Osteocyte (in vitro differentiated cells): ENCODE measurements around the gene NDUFB6. TPM values are rescaled to one million over a fixed set of nuclear protein-coding genes. Genes with fewer than 3 reads are reported as not detected.

Experiments used
- DNase-seq: peaks from one replicate; pipeline ENCODE4 v3.0.0; 2021; ENCODE audit warnings: mixed read lengths; ENCODE audit not compliant: unreplicated experiment; ENCODE audit errors: extremely low spot score
- H3K27ac Mint-ChIP-seq: one replicate; pipeline ENCODE4 v1.8.0; 2021; ENCODE audit warnings: mild to moderate bottlenecking, mixed read lengths; ENCODE audit not compliant: unreplicated experiment
- H3K27me3 Mint-ChIP-seq: one replicate; pipeline ENCODE4 v1.8.0; 2021; ENCODE audit warnings: mixed read lengths; ENCODE audit not compliant: unreplicated experiment
- H3K36me3 Mint-ChIP-seq: one replicate; pipeline ENCODE4 v1.8.0; 2021; ENCODE audit warnings: mixed read lengths; ENCODE audit not compliant: unreplicated experiment
- H3K4me1 Mint-ChIP-seq: one replicate; pipeline ENCODE4 v1.8.0; 2021; ENCODE audit warnings: mixed read lengths; ENCODE audit not compliant: unreplicated experiment
- H3K4me3 Mint-ChIP-seq: one replicate; pipeline ENCODE4 v1.8.0; 2021; ENCODE audit warnings: mild to moderate bottlenecking, moderate library complexity, mixed read lengths; ENCODE audit not compliant: unreplicated experiment
- H3K9me3 Mint-ChIP-seq: one replicate; pipeline ENCODE4 v1.8.0; 2021; ENCODE audit warnings: mixed read lengths; ENCODE audit not compliant: unreplicated experiment
- total RNA-seq: library from RNA; stranded (reverse); gene quantifications from 2 replicates; pipeline ENCODE4 v1.2.1, GENCODE V29; 2021
- TF ChIP-seq, protein P1 (sequence below): fragments of 200-600 bp; sonication (generic); IDR thresholded peaks from 2 replicates; pipeline ENCODE4 v1.5.0; 2021; ENCODE audit warnings: antibody characterized with exemption, mild to moderate bottlenecking, moderate library complexity

The NDUFB6 gene
- total RNA-seq, 1 donor from 2014 or later = 47.6 TPM

DNA sequence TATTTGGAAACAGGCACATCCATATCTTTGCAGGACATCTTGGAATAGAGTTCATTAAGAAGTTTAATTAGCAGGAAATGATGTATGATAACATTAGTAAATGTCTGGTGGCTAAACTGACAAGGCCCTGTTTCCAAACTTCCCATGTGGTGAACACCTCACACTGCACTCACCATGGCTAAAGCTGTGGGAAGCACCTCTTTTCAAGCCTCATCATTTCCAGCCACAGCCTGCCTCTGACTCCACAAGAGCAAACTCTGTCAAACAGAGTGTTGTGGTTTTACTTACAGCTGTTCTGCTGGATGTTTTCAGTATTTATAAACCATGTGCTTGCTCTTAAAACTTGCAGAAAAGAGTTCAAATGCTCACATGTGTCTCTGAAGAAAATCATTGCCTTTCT lies 14.9 kb upstream of the NDUFB6 start:
- H3K4me1 Mint-ChIP-seq = peaks cover 3% of the 10 kb centered on the region
- no peak overlapping the region for H3K27ac Mint-ChIP-seq
- DNase-seq = no peak

DNA sequence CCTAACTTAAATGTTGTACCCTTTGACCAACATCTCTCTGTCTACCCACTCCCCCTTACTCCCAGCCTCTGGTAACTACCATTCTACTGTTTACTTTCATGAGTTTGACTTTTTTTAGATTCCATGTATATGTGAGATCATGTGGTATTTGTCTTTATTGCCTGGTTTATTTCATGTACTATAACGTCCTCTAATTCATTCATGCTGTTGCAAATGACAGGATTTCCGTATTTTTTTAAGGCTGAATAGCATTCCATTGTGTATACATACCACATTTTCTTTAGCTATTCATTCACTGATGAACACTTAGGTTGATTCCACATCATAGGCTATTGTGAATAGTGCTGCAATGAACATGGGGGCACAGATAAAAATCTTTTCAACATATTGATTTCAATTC lies 11.8 kb upstream of the NDUFB6 start:
- H3K27me3 Mint-ChIP-seq = peaks cover 29% of the 10 kb centered on the region
- peaks cover 3% of the 10 kb centered on the region for H3K4me1 Mint-ChIP-seq
- no peaks in the 10 kb centered on the region for H3K9me3 Mint-ChIP-seq
- no peaks in the 10 kb centered on the region for H3K36me3 Mint-ChIP-seq
- TF ChIP-seq, protein P1, sequence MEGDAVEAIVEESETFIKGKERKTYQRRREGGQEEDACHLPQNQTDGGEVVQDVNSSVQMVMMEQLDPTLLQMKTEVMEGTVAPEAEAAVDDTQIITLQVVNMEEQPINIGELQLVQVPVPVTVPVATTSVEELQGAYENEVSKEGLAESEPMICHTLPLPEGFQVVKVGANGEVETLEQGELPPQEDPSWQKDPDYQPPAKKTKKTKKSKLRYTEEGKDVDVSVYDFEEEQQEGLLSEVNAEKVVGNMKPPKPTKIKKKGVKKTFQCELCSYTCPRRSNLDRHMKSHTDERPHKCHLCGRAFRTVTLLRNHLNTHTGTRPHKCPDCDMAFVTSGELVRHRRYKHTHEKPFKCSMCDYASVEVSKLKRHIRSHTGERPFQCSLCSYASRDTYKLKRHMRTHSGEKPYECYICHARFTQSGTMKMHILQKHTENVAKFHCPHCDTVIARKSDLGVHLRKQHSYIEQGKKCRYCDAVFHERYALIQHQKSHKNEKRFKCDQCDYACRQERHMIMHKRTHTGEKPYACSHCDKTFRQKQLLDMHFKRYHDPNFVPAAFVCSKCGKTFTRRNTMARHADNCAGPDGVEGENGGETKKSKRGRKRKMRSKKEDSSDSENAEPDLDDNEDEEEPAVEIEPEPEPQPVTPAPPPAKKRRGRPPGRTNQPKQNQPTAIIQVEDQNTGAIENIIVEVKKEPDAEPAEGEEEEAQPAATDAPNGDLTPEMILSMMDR = no peak
- DNase-seq = no peak
- H3K4me3 Mint-ChIP-seq = no peak overlapping the region
- no peak overlapping the region for H3K27ac Mint-ChIP-seq

More for the DNA sequence above, 14.9 kb upstream of the NDUFB6 start:
- Mint-ChIP-seq H3K4me3 (no peak overlapping the region), H3K36me3 (no peaks in the 10 kb centered on the region), H3K27me3 (peaks cover 39% of the 10 kb centered on the region), H3K9me3 (no peaks in the 10 kb centered on the region)
- TF ChIP-seq, protein P1 = no peak

DNA sequence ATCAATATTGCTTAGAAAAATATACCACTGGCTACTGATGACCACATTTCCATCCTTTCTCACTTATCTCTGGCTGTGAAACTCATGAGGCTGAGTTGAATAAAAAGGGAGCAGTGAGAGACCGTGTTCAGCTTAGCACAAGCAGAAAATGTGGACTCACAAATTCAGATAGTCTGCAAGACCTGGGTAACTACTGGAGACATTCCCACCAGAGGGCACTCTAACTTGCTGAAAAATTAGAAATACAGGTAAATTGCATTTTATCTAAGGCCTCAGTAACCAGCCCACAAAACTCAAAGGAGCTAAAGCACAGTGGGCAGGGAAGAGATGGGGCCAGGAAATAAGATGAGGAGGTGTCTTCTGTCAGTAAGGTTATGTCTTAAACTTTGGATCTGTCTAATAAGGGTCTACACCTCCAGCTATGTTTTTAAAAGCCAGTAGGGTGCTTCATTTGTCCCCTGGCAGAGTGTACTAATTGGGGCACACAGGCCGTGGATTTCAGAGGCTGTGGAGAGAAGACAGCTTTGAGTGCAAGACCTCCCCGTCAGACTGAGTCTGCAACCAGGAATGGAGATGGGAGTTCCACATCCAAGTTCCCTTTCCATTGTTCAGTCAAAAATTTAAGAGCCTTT lies 8.7 kb upstream of the NDUFB6 start:
- Mint-ChIP-seq H3K9me3 (no peaks in the 10 kb centered on the region), H3K27me3 (peaks cover 44% of the 10 kb centered on the region), H3K36me3 (no peaks in the 10 kb centered on the region), H3K4me1 (peaks cover 3% of the 10 kb centered on the region), H3K27ac (no peak overlapping the region), H3K4me3 (no peak overlapping the region)
- no peak for DNase-seq
- TF ChIP-seq, protein P1 = peak; percentile 73

DNA sequence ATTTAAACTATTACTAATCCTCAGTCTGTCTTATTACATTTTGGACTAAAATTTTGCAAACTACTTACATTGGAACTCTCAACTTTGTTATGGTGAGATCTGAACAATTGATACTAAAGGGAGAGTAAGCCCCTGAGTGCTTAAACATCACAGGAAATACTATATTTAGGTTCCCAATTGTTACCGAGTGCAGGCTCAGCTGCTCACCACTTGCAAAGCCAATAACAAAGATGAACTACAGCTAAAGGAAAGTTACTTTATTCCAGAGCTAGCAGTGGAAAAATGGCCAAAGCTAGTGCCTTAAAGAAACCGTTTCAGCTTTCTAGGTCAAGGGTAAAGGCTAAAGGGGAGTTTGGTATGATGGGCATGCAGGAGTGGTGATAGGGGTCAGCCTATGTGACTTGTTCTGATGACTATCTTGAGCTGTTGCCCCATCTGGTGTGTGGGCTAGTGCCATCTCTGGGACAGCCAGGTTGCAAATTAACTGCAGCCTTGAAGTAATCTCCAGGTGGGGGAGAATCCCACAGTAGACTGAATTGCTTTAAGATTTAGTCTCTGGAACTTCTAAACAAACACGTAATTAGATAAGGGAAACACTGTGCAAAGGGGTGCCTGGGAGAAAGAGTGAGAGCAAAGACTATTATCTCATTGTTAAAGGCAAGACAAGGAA lies 7.8 kb upstream of the NDUFB6 start:
- Mint-ChIP-seq H3K4me3 (no peak overlapping the region), H3K9me3 (no peaks in the 10 kb centered on the region), H3K27ac (no peak overlapping the region), H3K4me1 (peaks cover 3% of the 10 kb centered on the region), H3K27me3 (peaks cover 48% of the 10 kb centered on the region), H3K36me3 (no peaks in the 10 kb centered on the region)
- TF ChIP-seq, protein P1 = no peak
- no peak for DNase-seq

DNA sequence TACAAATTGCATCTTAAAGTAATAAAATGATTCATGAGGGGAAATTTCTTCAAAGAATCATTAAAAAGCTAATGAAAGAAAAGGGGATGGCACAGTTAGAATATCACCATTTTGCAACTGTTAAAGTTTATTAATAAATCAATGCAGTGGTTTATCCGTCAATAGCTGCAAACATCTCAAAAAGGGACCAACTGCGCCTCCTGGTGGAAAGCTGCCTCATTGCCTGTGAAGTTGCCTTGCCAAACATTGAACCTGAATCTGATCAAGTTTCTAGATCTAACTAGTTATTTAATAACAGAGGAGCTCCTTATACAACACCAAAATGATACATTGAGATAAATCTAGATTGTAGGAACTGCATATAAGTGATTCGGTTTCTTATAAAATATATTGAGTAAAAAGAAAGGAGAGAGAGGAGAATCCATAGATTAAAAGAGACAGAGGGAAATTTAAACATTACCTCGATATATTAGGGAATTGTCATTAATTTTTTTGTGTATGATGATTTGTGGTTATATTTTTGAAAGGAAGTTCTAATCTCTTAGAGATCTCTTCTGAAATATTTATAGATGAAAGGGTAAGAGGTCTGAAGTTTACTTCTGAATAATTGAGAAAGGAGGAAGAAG lies 6.9 kb upstream of the NDUFB6 start:
- Mint-ChIP-seq H3K27ac (no peak overlapping the region), H3K9me3 (no peaks in the 10 kb centered on the region), H3K36me3 (no peaks in the 10 kb centered on the region), H3K4me3 (no peak overlapping the region), H3K4me1 (peaks cover 2% of the 10 kb centered on the region), H3K27me3 (peaks cover 44% of the 10 kb centered on the region)
- DNase-seq = peak; percentile 87
- TF ChIP-seq, protein P1 = peak; percentile 97
